H1 (cell line): ENCODE results near the gene CKB.

Source experiments
- CHD1 ChIP-seq: IDR thresholded peaks from 2 replicates; pipeline ENCODE4 v1.6.1; 2012; ENCODE audit warnings: low read depth, low read length, improper control_type of control experiment
- EZH2 ChIP-seq: fragments of 200-600 bp; sonication (generic); IDR thresholded peaks from 2 replicates; pipeline ENCODE4 v1.7.1; 2012; ENCODE audit warnings: low read depth, mild to moderate bottlenecking, moderate library complexity, low read length, inconsistent platforms; ENCODE audit not compliant: severe bottlenecking
- PHF8 ChIP-seq: fragments of 200-600 bp; sonication (generic); conservative IDR thresholded peaks from 2 replicates; pipeline ENCODE4 v1.7.1; 2012; ENCODE audit warnings: low read depth, mild to moderate bottlenecking, inconsistent platforms, low read length, moderate library complexity
- POLR2AphosphoS5 ChIP-seq: IDR thresholded peaks from 2 replicates; pipeline ENCODE4 v1.6.1; 2011; ENCODE audit warnings: low read depth, low read length
- SIN3A ChIP-seq, 2 experiments: IDR thresholded peaks in 1 of 2; conservative IDR thresholded peaks in 1 of 2; 2 replicates each; pipeline ENCODE4 v1.6.1; 2011 to 2012; ENCODE audit warnings: low read length in 2 of 2, improper control_type of control experiment in 1 of 2, low read depth in 1 of 2, mild to moderate bottlenecking in 1 of 2
- SP1 ChIP-seq: IDR thresholded peaks from 2 replicates; pipeline ENCODE4 v1.6.1; 2011; ENCODE audit warnings: low read depth, low read length
- YY1 ChIP-seq: IDR thresholded peaks from 2 replicates; pipeline ENCODE4 v1.6.1; 2011; ENCODE audit warnings: low read depth, mild to moderate bottlenecking, low read length
- TF ChIP-seq, protein P1 (sequence below), 3 experiments: IDR thresholded peaks; 1 replicate in 2 of 3; 2 replicates in 1 of 3; pipeline versions ENCODE4 v1.5.1 to v1.6.1; 2011; ENCODE audit warnings: low read length in 3 of 3, mild to moderate bottlenecking in 3 of 3, inconsistent platforms in 2 of 3, low read depth in 1 of 3, moderate library complexity in 1 of 3; ENCODE audit not compliant: insufficient read depth in 1 of 3; ENCODE audit errors: control extremely low read depth in 1 of 3

DNA sequence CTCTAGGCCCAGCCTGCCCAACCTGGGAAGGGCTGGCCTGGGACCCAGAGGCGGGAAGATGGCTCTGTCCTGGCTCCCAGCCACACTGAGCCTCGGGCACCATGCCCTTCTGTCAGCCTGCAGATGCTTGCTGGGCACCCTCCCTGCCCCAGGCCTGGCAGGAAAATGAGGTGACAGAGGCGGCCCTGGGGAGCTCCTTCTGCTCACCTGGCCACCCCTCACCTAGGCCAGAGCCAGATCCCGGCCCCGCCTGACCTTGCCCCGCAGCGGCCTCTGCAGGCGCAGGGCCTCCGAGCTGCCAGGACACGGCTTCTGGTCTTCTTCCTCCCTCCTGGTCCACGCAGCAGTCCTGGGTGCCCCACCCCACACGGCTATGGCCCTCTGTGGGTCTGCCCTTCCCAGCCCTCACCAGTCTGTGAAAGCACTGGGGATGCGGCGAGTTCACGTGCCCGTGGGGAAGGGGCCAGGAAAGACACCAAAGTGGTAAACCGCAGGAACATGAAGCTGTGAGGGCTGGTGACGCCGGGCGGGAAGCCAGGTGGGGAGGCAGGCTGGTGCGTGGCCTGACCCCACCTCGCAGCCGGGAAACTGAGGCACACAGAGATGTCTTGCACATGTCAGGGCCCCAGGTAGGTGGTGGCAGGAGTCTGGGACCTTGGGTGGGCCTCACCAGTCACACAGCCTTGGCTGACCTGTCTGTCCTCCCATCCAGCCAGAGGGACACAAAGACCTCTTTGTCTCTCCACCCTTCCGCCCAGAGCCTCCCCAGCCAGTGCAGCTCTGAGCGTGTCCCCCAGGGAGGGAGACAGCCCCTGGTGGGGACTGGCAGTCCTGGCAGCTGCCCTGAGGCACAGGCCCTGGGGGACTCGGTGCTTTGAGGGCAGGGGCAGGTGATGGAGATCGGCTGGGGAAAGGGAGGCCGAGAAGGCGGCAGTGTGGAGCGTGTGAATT lies 27.0 kb upstream of the CKB start:
- TF ChIP-seq EZH2 (no peak), POLR2AphosphoS5 (no peak), YY1 (no peak), PHF8 (no peak), SIN3A (conservative IDR thresholded peaks at IDR 0.05 in 1 of 2, IDR thresholded peaks at IDR 0.05 in 1 of 2; ENCODE audit: low read depth in 1 of 2, low read length in 2 of 2) (no peak), SP1 (no peak), CHD1 (no peak)
- TF ChIP-seq, protein P1, sequence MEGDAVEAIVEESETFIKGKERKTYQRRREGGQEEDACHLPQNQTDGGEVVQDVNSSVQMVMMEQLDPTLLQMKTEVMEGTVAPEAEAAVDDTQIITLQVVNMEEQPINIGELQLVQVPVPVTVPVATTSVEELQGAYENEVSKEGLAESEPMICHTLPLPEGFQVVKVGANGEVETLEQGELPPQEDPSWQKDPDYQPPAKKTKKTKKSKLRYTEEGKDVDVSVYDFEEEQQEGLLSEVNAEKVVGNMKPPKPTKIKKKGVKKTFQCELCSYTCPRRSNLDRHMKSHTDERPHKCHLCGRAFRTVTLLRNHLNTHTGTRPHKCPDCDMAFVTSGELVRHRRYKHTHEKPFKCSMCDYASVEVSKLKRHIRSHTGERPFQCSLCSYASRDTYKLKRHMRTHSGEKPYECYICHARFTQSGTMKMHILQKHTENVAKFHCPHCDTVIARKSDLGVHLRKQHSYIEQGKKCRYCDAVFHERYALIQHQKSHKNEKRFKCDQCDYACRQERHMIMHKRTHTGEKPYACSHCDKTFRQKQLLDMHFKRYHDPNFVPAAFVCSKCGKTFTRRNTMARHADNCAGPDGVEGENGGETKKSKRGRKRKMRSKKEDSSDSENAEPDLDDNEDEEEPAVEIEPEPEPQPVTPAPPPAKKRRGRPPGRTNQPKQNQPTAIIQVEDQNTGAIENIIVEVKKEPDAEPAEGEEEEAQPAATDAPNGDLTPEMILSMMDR (IDR thresholded peaks at IDR 0.05; ENCODE audit: control extremely low read depth in 1 of 3, insufficient read depth in 1 of 3, low read depth in 1 of 3, low read length in 3 of 3) = no peak
